B cell (primary cell): ENCODE measurements around the gene NTM.

ENCODE experiments used
- CTCF ChIP-seq: fragments of 200-600 bp; IDR thresholded peaks from one replicate; pipeline ENCODE4 v1.8.0; 2022; ENCODE audit warnings: antibody characterized with exemption, mild to moderate bottlenecking
- EZH2 ChIP-seq: IDR thresholded peaks from 2 replicates; pipeline ENCODE4 v1.6.1; 2012; ENCODE audit warnings: borderline replicate concordance, low read depth, mild to moderate bottlenecking, moderate library complexity, low read length; ENCODE audit not compliant: insufficient read depth, poor library complexity, severe bottlenecking

GRCh38 chr11:131609921-131610320, 239.5 kb downstream of the NTM start:
- TF ChIP-seq CTCF (no peak), EZH2 (no peak)
